HG03457 (cell line): ENCODE measurements around the gene NQO2.
"Not testable (repeated sequence)": the region's sequence is repeated elsewhere in the genome, so short reads cannot be mapped to it uniquely, and the experiment has no call there.

Source experiments
- ATAC-seq: cut with Tn5 transposase; IDR thresholded peaks from one replicate; pipeline ENCODE4 v1.9.1; 2021; ENCODE audit warnings: moderate number of reproducible peaks; ENCODE audit not compliant: unreplicated experiment

Gene NQO2

GRCh38 chr6:2988426-2989331 lies 11.0 kb upstream of the NQO2 start:
- peak; percentile 52 for ATAC-seq

- ATAC-seq = peak; percentile 61
Measured at GRCh38 chr6:2989332-2990247, 10.1 kb upstream of the NQO2 start.

GRCh38 chr6:2990248-2990931 lies 9.3 kb upstream of the NQO2 start:
- ATAC-seq = no peak

DNA sequence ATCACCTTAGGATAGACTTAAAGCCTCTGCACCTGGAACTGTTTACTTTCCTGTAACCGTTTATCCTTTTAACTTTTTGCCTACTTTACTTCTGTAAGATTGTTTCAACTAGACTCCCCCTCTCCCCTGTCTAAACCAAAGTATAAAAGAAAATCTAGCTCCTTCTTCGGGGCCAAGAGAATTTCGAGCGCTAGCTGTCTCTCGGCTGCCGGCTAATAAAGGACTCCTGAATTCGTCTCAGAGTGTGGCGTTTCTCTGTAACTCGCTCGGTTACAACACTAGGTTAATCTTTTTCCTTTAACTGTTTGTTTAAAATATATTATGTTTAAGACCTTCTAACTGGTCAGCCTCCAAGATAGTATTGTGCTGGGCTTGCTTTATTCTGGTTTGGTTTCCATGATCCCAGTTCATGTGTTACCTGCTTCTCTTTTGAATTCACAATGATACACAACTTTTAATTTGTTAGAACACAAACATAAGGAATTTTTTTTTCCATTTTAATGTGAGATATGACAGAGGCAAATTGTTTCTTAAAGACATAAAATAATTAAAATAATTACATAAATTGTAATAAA lies 8.7 kb upstream of the NQO2 start:
- ATAC-seq = no peak

GRCh38 chr6:2992330-2992979 lies 7.2 kb upstream of the NQO2 start:
- ATAC-seq = no peak

GRCh38 chr6:2993755-2994317 lies 5.9 kb upstream of the NQO2 start:
- ATAC-seq = no peak

GRCh38 chr6:2998249-2998997 lies 1.3 kb upstream of the NQO2 start:
- not testable (repeated sequence) for ATAC-seq

DNA sequence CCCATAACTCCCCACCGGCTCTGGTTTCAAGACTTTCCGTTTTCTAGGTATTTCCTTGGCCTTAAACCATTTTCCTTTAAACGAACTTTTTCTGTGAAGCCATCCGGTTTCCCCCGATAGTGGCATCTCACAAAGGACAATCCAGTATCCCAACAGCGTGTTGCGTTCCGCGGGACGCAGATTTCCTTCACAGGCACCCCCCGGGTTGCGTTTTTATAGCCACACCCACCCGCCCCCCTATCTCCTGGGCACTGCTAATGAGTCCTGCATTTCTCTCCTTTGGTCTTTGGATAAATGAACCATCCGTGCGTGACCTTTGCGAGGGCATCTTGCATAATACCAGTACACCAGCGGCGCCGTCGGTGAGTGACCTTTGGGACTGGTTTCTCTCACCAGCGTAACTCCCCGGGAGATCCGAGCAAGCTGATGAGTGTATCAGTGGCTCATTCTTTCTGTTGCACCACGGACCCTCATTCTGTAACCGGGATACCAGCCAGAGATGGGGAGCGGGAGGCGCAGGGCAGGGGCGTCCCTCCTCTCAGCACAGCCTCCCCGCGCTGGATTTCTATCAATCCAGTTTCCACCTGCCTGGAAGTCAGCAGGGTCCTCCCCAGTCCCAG lies 586 bp upstream of the NQO2 start:
- ATAC-seq = peak; percentile 17

DNA sequence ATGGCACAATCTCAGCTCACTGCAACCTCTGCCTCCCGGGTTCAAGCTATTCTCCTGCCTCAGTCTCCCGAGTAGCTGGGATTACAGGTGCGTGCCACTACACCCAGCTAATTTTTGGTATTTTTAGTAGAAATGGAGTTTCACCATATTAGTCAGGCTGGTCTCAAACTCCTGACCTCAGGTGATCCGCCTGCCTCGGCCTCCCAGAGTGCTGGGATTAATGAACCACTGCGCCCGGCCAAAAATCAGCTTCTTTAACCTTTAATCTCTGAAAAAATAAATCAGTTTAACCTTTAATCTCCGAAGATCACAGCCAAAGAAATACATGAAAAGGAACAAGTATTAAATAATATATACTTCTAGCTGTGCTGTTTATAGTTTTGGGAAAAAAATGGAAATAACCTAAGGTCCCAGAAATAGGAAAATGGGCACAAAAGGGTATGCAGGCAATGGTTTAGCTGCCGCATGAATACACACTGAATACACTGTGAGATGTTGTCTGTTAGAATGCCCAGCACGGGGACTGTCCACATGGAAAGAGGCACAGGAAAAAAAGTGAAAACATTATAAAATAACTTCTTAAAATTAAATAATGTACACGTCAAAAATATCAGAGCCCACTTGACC lies 1.6 kb downstream of the NQO2 start:
- ATAC-seq = no peak

- ATAC-seq = no peak
Measured at GRCh38 chr6:3001773-3002293, 2.1 kb downstream of the NQO2 start.

GRCh38 chr6:3003226-3003625 lies 3.5 kb downstream of the NQO2 start:
- not testable (repeated sequence) for ATAC-seq

DNA sequence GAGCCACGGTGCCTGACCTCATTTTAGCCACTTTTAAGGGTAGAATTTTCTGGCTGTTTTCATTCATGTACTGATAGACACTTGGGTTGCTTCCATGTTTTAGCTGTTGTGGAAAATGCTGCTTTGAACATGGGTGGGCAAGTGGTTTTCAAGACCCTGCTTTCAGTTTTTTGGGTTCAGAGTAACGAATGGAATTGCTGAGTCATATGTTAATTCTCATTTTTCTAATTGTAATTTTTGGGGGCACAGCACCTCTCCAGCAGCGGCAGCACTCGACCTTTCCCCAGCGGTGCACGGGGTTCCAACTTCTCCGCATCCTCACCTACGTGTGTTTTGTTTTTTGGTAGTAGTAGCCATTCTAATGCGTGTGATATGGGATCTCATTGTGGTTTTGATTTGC lies 5.4 kb downstream of the NQO2 start:
- ATAC-seq = no peak

- no peak for ATAC-seq
Measured at GRCh38 chr6:3005874-3006273, 6.2 kb downstream of the NQO2 start.

DNA sequence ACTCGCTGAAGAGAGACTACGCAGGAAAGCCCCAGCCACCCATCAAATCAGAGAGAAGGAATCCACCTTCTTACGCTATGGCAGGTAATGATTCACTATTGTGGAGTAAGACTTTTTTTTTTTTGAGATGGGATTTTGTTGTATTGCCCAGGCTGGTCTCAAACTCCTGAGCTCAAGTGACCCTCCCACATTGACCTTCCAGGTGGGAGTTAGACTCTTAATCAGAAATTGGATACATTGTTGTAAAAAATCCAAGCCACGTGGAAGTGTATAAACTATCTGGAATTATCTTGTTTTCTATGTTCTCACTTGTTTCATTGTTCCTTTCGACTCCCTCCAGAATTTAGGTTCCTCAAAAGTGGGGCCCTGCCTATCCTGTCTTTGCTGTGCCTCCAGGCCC lies 6.8 kb downstream of the NQO2 start:
- no peak for ATAC-seq

- ATAC-seq = no peak
Measured at GRCh38 chr6:3007571-3007970, 7.9 kb downstream of the NQO2 start.

- ATAC-seq = not testable (repeated sequence)
Measured at GRCh38 chr6:3008712-3009265, 9.1 kb downstream of the NQO2 start.

- no peak for ATAC-seq
Measured at GRCh38 chr6:3009930-3010329, 10.2 kb downstream of the NQO2 start.

GRCh38 chr6:3011158-3011557 lies 11.5 kb downstream of the NQO2 start:
- no peak for ATAC-seq
